A673 (cell line): Measurements from ENCODE around the gene RERE. TPM values are rescaled to one million over a fixed set of nuclear protein-coding genes. Genes with fewer than 3 reads are reported as not detected.

Experiments used
- BruUV-seq: library from RNA; stranded (reverse); fragments of 400-500 nt; replicated peaks from 2 replicates; lab custom pipeline; 2021; lab: Mats Ljungman, UMichigan
- CTCF ChIA-PET: fragments of 300-600 bp; sonication (Branson Sonifier 250); formaldehyde crosslinking; loops from one replicate; lab custom pipeline; 2022; ENCODE audit warnings: antibody characterized with exemption; lab: Charles Lee
- POLR2A ChIA-PET: fragments of 300-600 bp; sonication (Branson Sonifier 250); formaldehyde crosslinking; loops from one replicate; lab custom pipeline; 2022; ENCODE audit warnings: antibody characterized with exemption; ENCODE audit not compliant: low non-redundant PET; lab: Charles Lee
- DNase-seq: peaks from one replicate; pipeline ENCODE4 v3.0.0-alpha.2; 2015; ENCODE audit warnings: low spot score
- H3K27ac ChIP-seq: fragments of 200-600 bp; sonication (generic); 2 replicates; pipeline ENCODE4 v1.5.1; 2016; ENCODE audit warnings: mixed run types, low read depth, mild to moderate bottlenecking, mixed read lengths, antibody characterized with exemption, low read length; ENCODE audit not compliant: poor library complexity, severe bottlenecking
- H3K27me3 ChIP-seq: fragments of 200-600 bp; sonication (generic); replicated peaks from 2 replicates; pipeline ENCODE4 v1.6.1; 2017; ENCODE audit warnings: mixed run types, low read depth, mild to moderate bottlenecking, mixed read lengths, antibody characterized with exemption, low read length; ENCODE audit not compliant: insufficient read depth, poor library complexity
- H3K36me3 ChIP-seq: fragments of 200-600 bp; sonication (generic); 2 replicates; pipeline ENCODE4 v1.6.1; 2016; ENCODE audit warnings: mixed run types, mild to moderate bottlenecking, mixed read lengths, antibody characterized with exemption, low read length; ENCODE audit not compliant: insufficient read depth, poor library complexity, severe bottlenecking
- H3K4me1 ChIP-seq: fragments of 200-600 bp; sonication (generic); 2 replicates; pipeline ENCODE4 v1.6.1; 2017; ENCODE audit warnings: mixed run types, mild to moderate bottlenecking, mixed read lengths, antibody characterized with exemption, low read length; ENCODE audit not compliant: insufficient read depth, poor library complexity, severe bottlenecking
- H3K4me3 ChIP-seq: fragments of 200-600 bp; sonication (generic); 2 replicates; pipeline ENCODE4 v1.5.1; 2016; ENCODE audit warnings: low read depth, mixed run types, mild to moderate bottlenecking, mixed read lengths, low read length; ENCODE audit not compliant: poor library complexity, severe bottlenecking
- H3K9me3 ChIP-seq: fragments of 200-600 bp; sonication (generic); 2 replicates; pipeline ENCODE4 v1.6.1; 2016; ENCODE audit warnings: mixed run types, low read depth, mild to moderate bottlenecking, mixed read lengths, antibody characterized with exemption, low read length; ENCODE audit not compliant: poor library complexity, severe bottlenecking
- EZH2 ChIP-seq: fragments of 200-600 bp; sonication (generic); IDR thresholded peaks from 2 replicates; pipeline ENCODE4 v1.6.1; 2017; ENCODE audit warnings: borderline replicate concordance, low read depth, mild to moderate bottlenecking, mixed read lengths, antibody characterized with exemption, low read length; ENCODE audit not compliant: poor library complexity, severe bottlenecking
- intact Hi-C: fragments of 100-400 bp; cut with micrococcal nuclease; formaldehyde crosslinking; loops from one replicate; pipeline ENCODE4 v1.10.0; 2022; ENCODE audit not compliant: unreplicated experiment
- total RNA-seq: library from RNA; stranded (reverse); gene quantifications from 2 replicates; pipeline ENCODE4 v1.2.3, GENCODE V29; 2021
- TF ChIP-seq, protein P1 (sequence below): fragments of 300-800, 200-600 bp; sonication (generic); conservative IDR thresholded peaks from 2 replicates; pipeline ENCODE4 v1.5.1; 2017; ENCODE audit warnings: low read depth, mild to moderate bottlenecking, antibody characterized with exemption, low read length, moderate library complexity, mixed read lengths

The RERE gene
- total RNA-seq, 1 experiment from 2014 or later: 188 TPM

DNA sequence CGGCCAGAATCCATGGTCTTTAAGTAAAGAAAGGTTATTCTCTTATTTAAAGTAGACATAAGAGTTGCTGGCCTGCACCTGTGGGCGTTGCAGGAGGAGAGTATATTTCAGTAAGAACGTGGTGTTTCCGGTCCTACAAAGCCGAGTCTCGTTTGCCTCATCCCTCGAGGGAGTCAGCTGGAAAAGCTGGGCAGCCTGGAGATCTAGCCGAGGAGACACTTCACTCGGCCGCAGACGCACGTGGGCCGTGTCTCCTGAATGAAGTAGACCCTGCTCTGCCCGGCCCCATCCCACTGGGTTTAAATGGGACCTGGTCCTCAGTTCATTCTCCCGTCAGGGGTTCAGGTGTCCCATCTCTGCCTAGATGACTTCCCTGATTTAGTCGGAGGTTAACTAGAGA is 484.6 kb downstream of the RERE start:
- Histone ChIP-seq H3K27ac (no peak overlapping the region), H3K36me3 (no peaks in the 10 kb centered on the region), H3K4me1 (no peaks in the 10 kb centered on the region), H3K4me3 (no peak overlapping the region), H3K9me3 (no peaks in the 10 kb centered on the region), H3K27me3 (no peaks in the 10 kb centered on the region)
- no TSS peak for BruUV-seq
- ChIA-PET POLR2A (no interaction called here), CTCF (no interaction called here)
- no peak for DNase-seq
- TF ChIP-seq, protein P1, sequence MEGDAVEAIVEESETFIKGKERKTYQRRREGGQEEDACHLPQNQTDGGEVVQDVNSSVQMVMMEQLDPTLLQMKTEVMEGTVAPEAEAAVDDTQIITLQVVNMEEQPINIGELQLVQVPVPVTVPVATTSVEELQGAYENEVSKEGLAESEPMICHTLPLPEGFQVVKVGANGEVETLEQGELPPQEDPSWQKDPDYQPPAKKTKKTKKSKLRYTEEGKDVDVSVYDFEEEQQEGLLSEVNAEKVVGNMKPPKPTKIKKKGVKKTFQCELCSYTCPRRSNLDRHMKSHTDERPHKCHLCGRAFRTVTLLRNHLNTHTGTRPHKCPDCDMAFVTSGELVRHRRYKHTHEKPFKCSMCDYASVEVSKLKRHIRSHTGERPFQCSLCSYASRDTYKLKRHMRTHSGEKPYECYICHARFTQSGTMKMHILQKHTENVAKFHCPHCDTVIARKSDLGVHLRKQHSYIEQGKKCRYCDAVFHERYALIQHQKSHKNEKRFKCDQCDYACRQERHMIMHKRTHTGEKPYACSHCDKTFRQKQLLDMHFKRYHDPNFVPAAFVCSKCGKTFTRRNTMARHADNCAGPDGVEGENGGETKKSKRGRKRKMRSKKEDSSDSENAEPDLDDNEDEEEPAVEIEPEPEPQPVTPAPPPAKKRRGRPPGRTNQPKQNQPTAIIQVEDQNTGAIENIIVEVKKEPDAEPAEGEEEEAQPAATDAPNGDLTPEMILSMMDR: no peak
- TF ChIP-seq EZH2: no peak
- intact Hi-C loops: no loop called here

DNA sequence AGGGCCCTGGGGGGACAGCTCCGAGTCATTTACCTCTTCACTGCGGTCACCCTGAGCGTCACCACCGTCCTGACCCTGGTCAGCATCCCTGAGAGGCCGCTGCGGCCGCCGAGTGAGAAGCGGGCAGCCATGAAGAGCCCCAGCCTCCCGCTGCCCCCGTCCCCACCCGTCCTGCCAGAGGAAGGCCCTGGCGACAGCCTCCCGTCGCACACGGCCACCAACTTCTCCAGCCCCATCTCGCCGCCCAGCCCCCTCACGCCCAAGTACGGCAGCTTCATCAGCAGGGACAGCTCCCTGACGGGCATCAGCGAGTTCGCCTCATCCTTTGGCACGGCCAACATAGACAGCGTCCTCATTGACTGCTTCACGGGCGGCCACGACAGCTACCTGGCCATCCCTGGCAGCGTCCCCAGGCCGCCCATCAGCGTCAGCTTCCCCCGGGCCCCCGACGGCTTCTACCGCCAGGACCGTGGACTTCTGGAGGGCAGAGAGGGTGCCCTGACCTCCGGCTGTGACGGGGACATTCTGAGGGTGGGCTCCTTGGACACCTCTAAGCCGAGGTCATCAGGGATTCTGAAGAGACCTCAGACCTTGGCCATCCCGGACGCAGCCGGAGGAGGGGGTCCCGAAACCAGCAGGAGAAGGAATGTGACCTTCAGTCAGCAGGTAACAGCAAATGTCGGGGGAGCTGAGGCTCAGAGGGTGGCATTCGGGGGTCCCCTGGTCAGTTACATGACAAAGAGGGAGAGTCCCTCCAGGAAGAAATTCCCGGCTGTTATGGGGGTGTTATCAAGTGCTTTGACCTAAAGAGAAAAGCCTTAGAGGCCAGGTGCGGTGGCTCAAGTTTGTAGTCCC is 486.9 kb downstream of the RERE start:
- no peak for DNase-seq
- Histone ChIP-seq H3K27me3 (no peaks in the 10 kb centered on the region), H3K4me3 (no peak overlapping the region), H3K4me1 (no peaks in the 10 kb centered on the region), H3K9me3 (no peaks in the 10 kb centered on the region), H3K36me3 (no peaks in the 10 kb centered on the region), H3K27ac (no peak overlapping the region)
- intact Hi-C loops: no loop called here
- TF ChIP-seq EZH2: no peak
- TF ChIP-seq, protein P1: no peak
- no TSS peak for BruUV-seq
- ChIA-PET CTCF (interaction anchor here (0.7 kb wide), 1 partner anchor 371 kb away, joined by 4 read pairs; no protein-coding TSS in a partner anchor), POLR2A (no interaction called here)

DNA sequence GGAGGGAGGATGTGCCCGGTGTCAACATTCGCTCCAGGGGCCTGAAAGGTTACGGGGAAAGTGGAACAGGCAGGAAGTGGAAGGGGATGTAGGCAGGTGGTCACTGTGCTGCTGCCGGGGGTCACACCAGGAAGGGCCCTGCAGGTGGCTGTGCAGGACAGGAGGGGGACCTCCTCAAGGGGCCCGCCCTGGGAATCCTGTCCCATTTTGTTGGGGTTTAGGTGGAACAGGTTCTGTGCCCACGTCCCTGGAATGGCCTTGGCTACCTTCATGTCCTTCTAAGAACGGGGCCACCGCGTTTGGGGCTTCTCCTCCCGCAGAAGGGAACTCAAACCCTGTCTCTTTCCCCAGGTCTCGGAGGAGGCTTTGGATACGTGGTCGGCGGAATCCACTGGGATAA is 487.6 kb downstream of the RERE start:
- Histone ChIP-seq H3K9me3 (no peaks in the 10 kb centered on the region), H3K27ac (no peak overlapping the region), H3K27me3 (no peaks in the 10 kb centered on the region), H3K36me3 (no peaks in the 10 kb centered on the region), H3K4me3 (no peak overlapping the region), H3K4me1 (no peaks in the 10 kb centered on the region)
- ChIA-PET POLR2A (no interaction called here), CTCF (interaction anchor here (0.7 kb wide), 1 partner anchor 372 kb away, joined by 4 read pairs; no protein-coding TSS in a partner anchor)
- BruUV-seq: no TSS peak
- intact Hi-C loops: no loop called here
- TF ChIP-seq EZH2: no peak
- TF ChIP-seq, protein P1: no peak
- DNase-seq: no peak
